DMS79 treated with DMSO at 0.1 percent for 48 hours (cell line): ENCODE results near the gene IMPG2.

Source experiments
- DNase-seq: peaks from one replicate; lab custom pipeline; 2025; lab: John Stamatoyannopoulos, UW

Gene IMPG2

GRCh38 chr3:101240719-101241399, 79.5 kb downstream of the IMPG2 start:
- no peak for DNase-seq

DNA sequence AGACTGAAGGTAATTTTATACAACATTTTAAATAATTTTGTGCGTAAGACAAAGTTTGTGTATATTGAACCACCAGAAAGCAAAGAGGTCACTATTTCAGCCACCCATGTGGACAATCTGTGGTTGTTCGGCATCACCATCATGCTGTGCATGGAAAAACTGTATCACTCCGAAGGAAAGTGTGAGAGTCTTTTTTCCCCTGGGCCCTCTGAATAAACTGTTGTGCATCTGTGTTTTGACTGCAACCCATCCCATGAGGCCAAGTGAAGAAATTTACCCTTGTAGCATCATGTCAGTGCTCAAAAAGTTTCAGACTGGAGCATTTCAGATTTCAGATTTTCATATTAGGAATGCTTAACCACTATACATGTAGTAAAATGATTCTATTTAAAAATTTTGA, 85.3 kb downstream of the IMPG2 start:
- no peak for DNase-seq

DNA sequence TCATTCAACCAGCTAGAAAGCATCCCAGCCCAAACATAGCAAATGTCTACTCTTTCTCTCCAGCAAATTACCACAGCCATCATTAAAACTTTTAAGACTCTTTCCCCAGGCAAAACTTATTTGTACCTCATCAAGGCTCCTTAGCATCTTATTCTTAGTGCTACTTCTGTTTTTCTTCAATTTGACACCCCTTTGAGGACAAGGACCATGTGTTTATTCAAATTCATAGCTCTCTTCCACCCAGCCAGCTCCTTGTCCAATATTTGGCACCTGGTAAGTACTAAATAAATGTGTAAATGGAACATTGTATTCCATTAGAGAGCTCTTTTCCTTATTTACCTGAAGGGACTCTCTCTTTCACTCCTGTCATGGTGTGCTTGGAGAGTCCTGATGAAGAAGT, 89.8 kb downstream of the IMPG2 start:
- no peak for DNase-seq

GRCh38 chr3:101229681-101230080, 90.7 kb downstream of the IMPG2 start:
- DNase-seq, result no peak

- DNase-seq, result no peak
These were observed 91.9 kb downstream of the IMPG2 start for GRCh38 chr3:101228441-101228840.

- DNase-seq, result no peak
These were observed 95.6 kb downstream of the IMPG2 start for GRCh38 chr3:101224739-101225138.

DNA sequence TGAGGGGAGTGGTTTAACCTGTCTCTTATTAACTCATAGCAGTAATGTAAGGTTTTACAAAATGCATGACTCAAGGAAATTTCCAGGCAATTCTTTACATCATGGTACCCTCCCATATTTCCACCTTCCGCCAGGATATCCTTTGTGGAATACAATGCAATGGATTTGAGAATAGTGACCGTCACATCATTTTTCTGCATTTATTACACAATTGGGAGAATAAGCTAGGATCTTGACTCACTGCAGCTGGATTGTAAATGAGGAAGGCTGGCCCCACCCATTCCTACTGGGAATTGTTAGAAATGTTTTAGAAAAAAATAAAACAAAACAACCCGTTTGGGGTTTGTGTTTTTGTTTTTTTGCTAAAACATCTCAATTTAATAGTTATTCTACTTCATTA, 97.4 kb downstream of the IMPG2 start:
- no peak for DNase-seq

- no peak for DNase-seq
These were observed 100.4 kb downstream of the IMPG2 start for GRCh38 chr3:101219842-101220560.

DNA sequence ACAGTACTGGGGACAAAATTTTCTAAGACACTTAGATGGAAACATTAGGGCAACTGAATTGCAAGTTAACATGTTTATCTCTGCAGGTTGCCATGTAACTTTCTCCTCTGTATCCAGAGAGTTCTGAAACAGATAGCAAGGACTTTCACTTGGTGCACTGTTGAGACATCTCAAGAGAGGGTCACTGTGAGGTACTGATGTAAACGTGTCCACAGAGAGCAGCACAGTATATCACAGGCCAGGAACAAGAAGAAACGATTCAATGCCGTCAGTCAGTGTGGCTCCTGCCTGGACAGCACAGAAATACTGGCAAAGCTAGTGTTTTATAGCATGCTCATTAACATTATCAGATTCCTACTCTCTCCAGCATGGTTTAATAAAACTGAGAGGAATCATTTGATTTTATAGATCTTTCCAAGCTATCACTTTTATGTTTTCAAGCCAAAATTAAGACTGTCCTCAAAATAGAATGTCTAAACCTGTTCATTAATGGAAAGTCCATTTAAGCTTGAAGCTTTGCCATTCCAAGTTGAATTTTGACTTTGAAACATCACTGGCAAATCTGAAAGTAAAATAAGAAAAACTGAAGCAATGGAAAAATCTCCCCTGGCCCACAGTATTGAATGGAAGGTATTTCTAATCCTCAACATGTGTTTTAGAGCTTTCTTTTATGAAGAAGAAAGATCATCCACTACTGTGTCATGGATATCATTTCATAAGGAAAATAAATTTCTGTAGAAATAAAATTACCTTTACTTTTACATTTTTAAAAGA, 102.7 kb downstream of the IMPG2 start:
- DNase-seq, result no peak

DNA sequence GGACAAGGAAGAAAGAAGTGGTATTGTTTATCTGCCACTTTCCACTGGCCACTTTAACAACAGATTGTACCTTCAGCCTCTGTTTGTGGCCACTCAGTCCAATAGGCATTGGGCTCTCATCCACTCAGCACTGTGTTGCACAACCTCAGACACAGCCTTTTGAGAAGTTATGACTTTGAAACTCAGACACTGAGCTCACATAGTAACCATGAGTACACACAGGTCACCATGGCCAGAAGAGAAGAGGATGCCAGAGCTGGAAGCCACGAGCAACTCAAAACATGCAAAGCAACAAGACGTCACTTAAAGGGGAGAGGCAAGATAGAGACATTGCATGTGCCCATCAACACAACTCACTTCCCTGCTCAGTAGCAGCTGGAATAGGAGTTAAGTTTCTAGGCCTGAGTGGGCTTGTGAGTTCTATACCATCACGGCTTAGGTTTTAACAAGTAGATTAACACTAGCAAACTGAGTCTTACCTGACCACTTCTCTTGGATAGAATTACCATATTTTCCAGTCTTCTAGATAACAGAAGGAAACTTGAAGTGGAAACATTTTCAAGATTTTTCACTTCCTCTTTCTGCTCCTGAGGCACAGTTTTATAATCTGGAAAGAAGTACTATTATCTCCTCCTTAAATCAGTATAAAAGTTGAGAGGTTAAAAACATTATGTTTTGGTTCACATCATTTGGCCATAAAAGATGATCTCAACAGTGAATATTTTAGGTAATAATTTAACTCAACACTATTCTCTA, 103.5 kb downstream of the IMPG2 start:
- DNase-seq, result no peak

GRCh38 chr3:101212730-101213129, 107.6 kb downstream of the IMPG2 start:
- DNase-seq, result no peak

DNA sequence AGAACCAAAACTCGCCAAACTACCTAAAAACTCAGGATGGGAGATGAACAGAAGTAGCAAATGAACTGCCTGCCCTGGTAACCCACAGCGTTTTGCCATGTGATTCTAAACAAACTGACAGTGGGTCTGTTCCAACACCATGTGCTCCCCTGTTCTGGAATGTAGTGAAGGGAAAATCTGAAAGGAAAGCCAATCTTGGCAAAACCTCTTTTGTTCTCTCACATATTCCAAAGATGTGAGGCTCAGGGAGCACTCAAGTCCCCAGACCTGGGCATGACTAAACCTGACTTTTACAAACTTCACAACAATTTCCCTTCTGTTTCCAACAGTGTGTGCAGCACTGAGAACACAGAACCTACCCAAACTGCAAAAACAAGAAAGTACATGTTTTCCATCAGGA, 116.1 kb downstream of the IMPG2 start:
- no peak for DNase-seq

- no peak for DNase-seq
These were observed 117.0 kb downstream of the IMPG2 start for GRCh38 chr3:101203411-101203810.

DNA sequence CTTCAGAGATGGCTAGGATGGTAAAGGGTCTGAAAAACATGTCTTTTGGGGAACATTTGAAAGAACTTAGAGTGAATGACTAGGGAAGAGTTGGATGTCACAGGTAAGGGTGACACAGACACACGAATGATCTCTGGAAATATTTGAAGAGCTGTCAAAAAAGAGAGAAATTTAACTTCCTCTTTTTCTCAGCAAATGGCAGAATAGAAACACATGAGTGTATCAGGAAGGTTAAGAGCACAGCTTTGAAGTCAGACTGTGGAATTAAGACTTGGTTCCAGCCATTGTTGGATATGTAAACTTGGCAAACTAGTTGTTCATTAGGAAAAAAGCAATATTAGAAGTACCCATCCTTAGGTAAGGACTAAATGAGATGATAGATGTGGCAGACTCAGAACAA, 117.7 kb downstream of the IMPG2 start:
- no peak for DNase-seq

- DNase-seq, result no peak
These were observed 119.9 kb downstream of the IMPG2 start for GRCh38 chr3:101200461-101200860.

- no peak for DNase-seq
These were observed 124.2 kb downstream of the IMPG2 start for GRCh38 chr3:101195951-101196713.

- no peak for DNase-seq
These were observed 126.0 kb downstream of the IMPG2 start for GRCh38 chr3:101194392-101194791.

GRCh38 chr3:101193957-101194356, 126.4 kb downstream of the IMPG2 start:
- DNase-seq, result no peak

DNA sequence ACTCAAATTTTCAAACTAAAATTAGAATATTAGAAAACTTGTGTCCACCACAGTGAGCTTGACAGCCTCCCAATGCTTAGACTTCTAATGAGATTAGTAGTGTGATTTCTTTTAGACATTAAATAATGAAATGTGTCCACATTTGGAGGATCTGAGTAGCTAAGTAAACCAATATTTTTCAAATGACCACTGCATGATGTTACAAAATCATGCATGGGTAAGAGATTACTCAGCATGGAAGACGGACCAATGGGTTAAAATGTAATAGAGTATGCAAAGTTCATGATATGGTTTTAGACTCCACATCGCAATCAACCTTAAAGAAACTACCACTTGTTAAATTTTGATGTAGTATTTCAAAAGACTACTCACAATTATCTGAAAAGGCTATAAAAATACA, 130.6 kb downstream of the IMPG2 start:
- DNase-seq, result no peak

GRCh38 chr3:101189176-101189575, 131.2 kb downstream of the IMPG2 start:
- no peak for DNase-seq

GRCh38 chr3:101185341-101185740, 135.0 kb downstream of the IMPG2 start:
- DNase-seq, result no peak

GRCh38 chr3:101184111-101184510, 136.3 kb downstream of the IMPG2 start:
- DNase-seq, result no peak
